Measurements from ENCODE around the gene TMA16.

GRCh38 chr4:163467082-163467770 lies 27.3 kb upstream of the TMA16 start:
- no peak for TF ChIP-seq POLR2AphosphoS5 (IDR thresholded peaks at IDR 0.05; ENCODE audit: borderline replicate concordance, low read depth, low read length)
- TF ChIP-seq EZH2 (IDR thresholded peaks at IDR 0.05): no peak
- TF ChIP-seq FOXP2 (optimal IDR thresholded peaks at IDR 0.05; ENCODE audit: control extremely low read depth, extremely low read length, insufficient read depth): no peak
